Measurements from ENCODE around the gene KIF6.
A peak's percentile ranks its signal among the peaks of the same experiment; 100 is the strongest.

- TF ChIP-seq EZH2 (IDR thresholded peaks at IDR 0.05; ENCODE audit: borderline replicate concordance, low read length) = no peak
- peak; percentile 63 for TF ChIP-seq CTCF (IDR thresholded peaks at IDR 0.05; ENCODE audit: low read length)
Measured at GRCh38 chr6:39451831-39452230, 273.4 kb downstream of the KIF6 start.

Measured in OCI-LY1 (cell line).